Measurements from ENCODE around the gene DLG2. TPM values are rescaled to one million over a fixed set of nuclear protein-coding genes. Genes with fewer than 3 reads are reported as not detected.

DLG2 gene
- total and polyA plus RNA-seq, 2 of the 4 experiments (the other 2 are of a cell fraction) = 0.31 to 0.36 TPM

DNA sequence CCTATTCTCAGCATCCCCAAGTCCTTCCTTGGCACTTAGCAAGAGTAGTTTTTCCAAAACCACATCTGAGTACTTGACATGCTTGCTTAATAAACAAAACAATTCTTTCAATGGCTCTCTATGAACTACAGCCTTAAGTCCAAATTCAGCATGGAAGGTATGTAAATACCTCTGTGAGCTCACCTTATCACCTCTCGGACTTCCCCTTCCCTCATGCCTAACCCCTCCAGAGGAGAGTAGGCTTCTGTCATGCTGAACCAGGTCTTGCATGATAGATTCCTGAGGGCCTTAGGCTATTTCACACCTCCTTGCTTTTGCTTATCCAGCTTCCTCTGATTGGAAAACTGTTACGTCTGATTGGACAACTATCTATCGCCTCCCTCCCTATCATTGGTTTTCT, 2028.1 kb downstream of the DLG2 start:
- no peak overlapping the region for H4K5ac ChIP-seq (ENCODE audit: low read depth, low read length)
- H3K4ac ChIP-seq (ENCODE audit: low read depth, low read length) = no peak overlapping the region
- no peak overlapping the region for H3K4me3 ChIP-seq (ENCODE audit: insufficient read depth, low read depth, low read length)
- no peak overlapping the region for H3K27ac ChIP-seq (ENCODE audit: insufficient read depth, low read length)
- in situ Hi-C loops (cut with MboI; ENCODE audit: low sequenced_read_pairs) = no loop called here
- H2AFZ ChIP-seq (replicated peaks; ENCODE audit: low read length, poor library complexity) = no peak overlapping the region
- no peak overlapping the region for H2AK5ac ChIP-seq (ENCODE audit: low read depth, low read length)
- intact Hi-C loops (cut with micrococcal nuclease) = no loop called here
- no peaks in the 10 kb centered on the region for H3K9me1 ChIP-seq (ENCODE audit: insufficient read depth, low read length)
- ChIA-PET CTCF (no interaction called here), POLR2A (ENCODE audit: unreplicated experiment) (no interaction called here)
- H2BK120ac ChIP-seq (ENCODE audit: low read depth, low read length) = no peak overlapping the region
- BruUV-seq (replicated peaks) = no TSS peak
- H3K14ac ChIP-seq (replicated peaks; ENCODE audit: low read depth, low read length) = no peak overlapping the region
- dilution Hi-C loops (cut with HindIII; ENCODE audit: low sequenced_read_pairs, unreplicated experiment) = no loop called here
- no peak overlapping the region for H4K91ac ChIP-seq (ENCODE audit: insufficient read depth, low read depth, low read length)
- no peak overlapping the region for H2AK9ac ChIP-seq (replicated peaks; ENCODE audit: low read depth, low read length, poor library complexity)
- no peaks in the 10 kb centered on the region for H3K4me1 ChIP-seq (ENCODE audit: control insufficient read depth, insufficient read depth, low read length)
- no peak for DNase-seq
- H4K20me1 ChIP-seq (ENCODE audit: insufficient read depth, low read length) = no peaks in the 10 kb centered on the region
- no peak overlapping the region for H3K56ac ChIP-seq (ENCODE audit: extremely low read depth, insufficient read depth, low read length)
- no peak overlapping the region for H2BK20ac ChIP-seq (ENCODE audit: low read depth, low read length)
- no peaks in the 10 kb centered on the region for H3K36me3 ChIP-seq (ENCODE audit: control insufficient read depth, insufficient read depth, low read length)
- H4K8ac ChIP-seq (ENCODE audit: low read depth in 2 of 2, low read length in 2 of 2) = no peak overlapping the region
- 93% methylated on average over 2 of the region's 3 CpGs; no CpG with 5 or more reads in 1 of the 2 experiments for WGBS, 2 experiments (ENCODE audit: extremely low coverage in 2 of 2, insufficient read length in 1 of 2)
- peaks cover under 1% of the 10 kb centered on the region; the same call in 1 of the 2 replicates for H3K9me3 ChIP-seq (ENCODE audit: control insufficient read depth, insufficient read depth, low read length)
- no peak overlapping the region for H3K18ac ChIP-seq (ENCODE audit: low read depth, low read length)
- no peak for ATAC-seq (ENCODE audit: low read depth)
- no peak overlapping the region for H3K9ac ChIP-seq (ENCODE audit: low read depth, low read length)
- H3K4me2 ChIP-seq (ENCODE audit: low read depth, low read length) = no peak overlapping the region
- H3K27me3 ChIP-seq (ENCODE audit: control insufficient read depth, insufficient read depth, low read length) = peaks cover 2% of the 10 kb centered on the region; the same call in 1 of the 2 replicates
- TF ChIP-seq, protein P1, sequence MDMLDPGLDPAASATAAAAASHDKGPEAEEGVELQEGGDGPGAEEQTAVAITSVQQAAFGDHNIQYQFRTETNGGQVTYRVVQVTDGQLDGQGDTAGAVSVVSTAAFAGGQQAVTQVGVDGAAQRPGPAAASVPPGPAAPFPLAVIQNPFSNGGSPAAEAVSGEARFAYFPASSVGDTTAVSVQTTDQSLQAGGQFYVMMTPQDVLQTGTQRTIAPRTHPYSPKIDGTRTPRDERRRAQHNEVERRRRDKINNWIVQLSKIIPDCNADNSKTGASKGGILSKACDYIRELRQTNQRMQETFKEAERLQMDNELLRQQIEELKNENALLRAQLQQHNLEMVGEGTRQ (IDR thresholded peaks at IDR 0.05; ENCODE audit: low read depth, low read length) = no peak
- TF ChIP-seq RCOR1 (IDR thresholded peaks at IDR 0.05; ENCODE audit: insufficient replicate concordance, low read length) (no peak), SMC3 (IDR thresholded peaks at IDR 0.05; ENCODE audit: low read depth, low read length) (no peak), RAD21 (IDR thresholded peaks at IDR 0.05; ENCODE audit: low read length) (no peak), MAZ (IDR thresholded peaks at IDR 0.05; ENCODE audit: borderline replicate concordance, low read depth, low read length) (no peak), CHD1 (IDR thresholded peaks at IDR 0.05; ENCODE audit: low read depth, low read length) (no peak), MXI1 (IDR thresholded peaks at IDR 0.05; ENCODE audit: borderline replicate concordance, low read depth, low read length) (no peak), RFX5 (IDR thresholded peaks at IDR 0.05; ENCODE audit: low read depth, low read length) (no peak), BHLHE40 (IDR thresholded peaks at IDR 0.05; ENCODE audit: low read depth, low read length) (no peak)
- TF ChIP-seq, protein P2, sequence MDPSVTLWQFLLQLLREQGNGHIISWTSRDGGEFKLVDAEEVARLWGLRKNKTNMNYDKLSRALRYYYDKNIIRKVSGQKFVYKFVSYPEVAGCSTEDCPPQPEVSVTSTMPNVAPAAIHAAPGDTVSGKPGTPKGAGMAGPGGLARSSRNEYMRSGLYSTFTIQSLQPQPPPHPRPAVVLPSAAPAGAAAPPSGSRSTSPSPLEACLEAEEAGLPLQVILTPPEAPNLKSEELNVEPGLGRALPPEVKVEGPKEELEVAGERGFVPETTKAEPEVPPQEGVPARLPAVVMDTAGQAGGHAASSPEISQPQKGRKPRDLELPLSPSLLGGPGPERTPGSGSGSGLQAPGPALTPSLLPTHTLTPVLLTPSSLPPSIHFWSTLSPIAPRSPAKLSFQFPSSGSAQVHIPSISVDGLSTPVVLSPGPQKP (IDR thresholded peaks at IDR 0.05; ENCODE audit: borderline replicate concordance, low read depth, low read length) = no peak
- TF ChIP-seq, protein P3, sequence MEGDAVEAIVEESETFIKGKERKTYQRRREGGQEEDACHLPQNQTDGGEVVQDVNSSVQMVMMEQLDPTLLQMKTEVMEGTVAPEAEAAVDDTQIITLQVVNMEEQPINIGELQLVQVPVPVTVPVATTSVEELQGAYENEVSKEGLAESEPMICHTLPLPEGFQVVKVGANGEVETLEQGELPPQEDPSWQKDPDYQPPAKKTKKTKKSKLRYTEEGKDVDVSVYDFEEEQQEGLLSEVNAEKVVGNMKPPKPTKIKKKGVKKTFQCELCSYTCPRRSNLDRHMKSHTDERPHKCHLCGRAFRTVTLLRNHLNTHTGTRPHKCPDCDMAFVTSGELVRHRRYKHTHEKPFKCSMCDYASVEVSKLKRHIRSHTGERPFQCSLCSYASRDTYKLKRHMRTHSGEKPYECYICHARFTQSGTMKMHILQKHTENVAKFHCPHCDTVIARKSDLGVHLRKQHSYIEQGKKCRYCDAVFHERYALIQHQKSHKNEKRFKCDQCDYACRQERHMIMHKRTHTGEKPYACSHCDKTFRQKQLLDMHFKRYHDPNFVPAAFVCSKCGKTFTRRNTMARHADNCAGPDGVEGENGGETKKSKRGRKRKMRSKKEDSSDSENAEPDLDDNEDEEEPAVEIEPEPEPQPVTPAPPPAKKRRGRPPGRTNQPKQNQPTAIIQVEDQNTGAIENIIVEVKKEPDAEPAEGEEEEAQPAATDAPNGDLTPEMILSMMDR (conservative IDR thresholded peaks at IDR 0.05; ENCODE audit: low read depth, low read length) = no peak
- no peaks in the 10 kb centered on the region for H3K79me1 ChIP-seq (ENCODE audit: low read depth in 1 of 2, low read length in 2 of 2)
- no peak overlapping the region for H2BK15ac ChIP-seq (ENCODE audit: low read depth, low read length)
- H2BK5ac ChIP-seq (ENCODE audit: low read depth, low read length, poor library complexity, severe bottlenecking) = no peak overlapping the region
- no peak overlapping the region for H3K23ac ChIP-seq (ENCODE audit: low read depth, low read length)

Data from IMR-90 (cell line).